Activated T-helper 1 cell treated with Interleukin-2 at 50 U/mL for 16 hours (primary cell): ENCODE data around the gene TSFM.

Experiments used
- DNase-seq: peaks from one replicate; pipeline ENCODE4 v3.0.0-alpha.2; 2020; ENCODE audit warnings: low read depth

The TSFM gene

DNA sequence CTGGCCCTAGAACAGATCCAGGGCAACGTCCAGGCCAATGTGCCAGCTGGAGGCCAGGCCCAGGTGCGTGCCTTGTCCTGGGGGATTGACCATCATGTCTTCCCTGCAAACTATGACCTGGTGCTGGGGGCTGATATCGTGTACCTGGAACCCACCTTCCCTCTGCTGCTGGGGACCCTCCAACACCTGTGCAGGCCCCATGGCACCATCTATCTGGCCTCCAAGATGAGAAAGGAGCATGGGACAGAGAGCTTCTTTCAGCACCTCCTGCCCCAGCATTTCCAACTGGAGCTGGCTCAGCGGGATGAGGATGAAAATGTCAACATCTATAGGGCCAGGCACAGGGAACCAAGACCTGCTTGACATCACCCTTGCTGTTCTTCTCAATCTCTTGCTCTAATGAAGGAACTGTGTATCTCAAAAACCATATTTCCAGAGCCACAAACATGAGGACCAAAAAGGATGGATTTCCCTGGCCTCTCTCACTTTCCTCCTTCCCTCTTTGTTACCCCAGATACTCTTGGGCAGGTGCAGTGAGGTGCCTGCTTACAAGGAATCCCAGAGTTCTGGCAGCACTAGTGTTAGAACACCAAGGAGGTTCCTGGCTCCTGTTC is 2.2 kb upstream of the TSFM start:
- no peak for DNase-seq

DNA sequence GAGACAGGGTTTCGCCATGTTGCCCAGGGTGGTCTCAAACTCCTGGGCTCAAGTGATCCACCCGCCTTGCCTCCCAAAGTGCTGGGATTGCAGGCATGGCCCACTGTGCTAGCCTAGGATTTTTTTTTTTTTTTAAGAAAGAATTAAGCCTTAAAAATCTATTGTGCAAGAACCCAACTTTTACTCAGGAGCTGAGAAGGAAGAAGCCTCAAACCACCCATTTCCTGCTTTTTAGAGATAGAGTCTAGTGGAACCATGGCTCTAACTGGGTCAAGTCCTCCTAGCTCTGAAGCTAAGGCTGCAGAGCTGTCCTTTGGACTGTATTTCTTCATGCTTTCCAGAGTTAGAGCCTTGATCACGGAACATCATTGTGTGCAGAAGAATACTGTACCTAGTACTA is 1.3 kb upstream of the TSFM start:
- DNase-seq: no peak

DNA sequence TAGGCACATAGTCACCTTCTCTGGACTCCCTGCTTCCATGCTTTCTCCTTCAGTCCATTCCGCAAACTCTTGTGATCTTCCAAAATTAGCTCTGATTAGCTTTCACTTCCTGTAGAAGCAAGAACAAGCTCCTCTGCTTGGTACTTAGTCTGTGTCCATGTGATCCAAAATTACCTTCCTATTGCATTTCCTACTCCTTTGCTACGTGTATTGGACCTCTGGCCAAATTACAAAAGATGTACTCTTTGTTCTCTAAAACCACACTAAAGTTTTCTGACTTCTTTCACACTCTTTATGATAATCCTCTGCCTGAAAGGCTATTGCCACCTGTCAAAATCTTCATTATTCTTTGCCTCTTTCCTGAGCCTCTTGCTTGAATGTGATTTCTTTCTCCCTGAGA is 786 bp upstream of the TSFM start:
- DNase-seq: no peak

DNA sequence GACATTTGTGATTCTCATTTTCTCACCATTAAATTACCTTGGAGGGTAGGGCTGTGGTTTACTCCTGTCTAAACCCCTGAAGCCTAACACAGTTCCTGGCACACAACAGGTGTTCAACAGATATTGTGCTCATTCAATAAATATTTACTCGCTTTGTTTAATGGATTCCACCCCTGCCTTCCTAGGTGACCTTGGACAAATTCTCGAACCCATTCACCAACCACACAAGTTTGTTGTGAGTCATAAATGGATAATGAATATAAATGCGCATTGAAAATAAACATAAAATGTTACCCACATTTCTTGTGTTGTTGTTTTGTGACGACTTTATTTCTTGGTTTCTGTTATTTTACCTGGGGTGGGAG is 362 bp upstream of the TSFM start:
- no peak for DNase-seq

DNA sequence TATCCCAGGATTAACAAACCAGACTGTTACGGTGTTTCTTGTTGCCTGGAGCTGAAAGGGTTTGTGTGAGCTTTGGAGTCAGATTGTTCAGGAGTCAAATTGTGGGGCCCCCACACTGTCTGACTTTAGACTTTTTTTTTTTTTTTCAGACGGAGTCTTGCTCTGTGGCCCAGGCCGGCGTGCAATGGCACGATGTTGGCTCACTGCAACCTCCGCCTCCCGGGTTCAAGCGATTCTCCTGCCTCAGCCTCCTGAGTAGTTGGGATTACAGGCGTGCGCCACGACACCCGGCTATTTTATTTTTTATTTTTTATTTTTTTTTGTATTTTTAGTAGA is 847 bp downstream of the TSFM start:
- DNase-seq: no peak

DNA sequence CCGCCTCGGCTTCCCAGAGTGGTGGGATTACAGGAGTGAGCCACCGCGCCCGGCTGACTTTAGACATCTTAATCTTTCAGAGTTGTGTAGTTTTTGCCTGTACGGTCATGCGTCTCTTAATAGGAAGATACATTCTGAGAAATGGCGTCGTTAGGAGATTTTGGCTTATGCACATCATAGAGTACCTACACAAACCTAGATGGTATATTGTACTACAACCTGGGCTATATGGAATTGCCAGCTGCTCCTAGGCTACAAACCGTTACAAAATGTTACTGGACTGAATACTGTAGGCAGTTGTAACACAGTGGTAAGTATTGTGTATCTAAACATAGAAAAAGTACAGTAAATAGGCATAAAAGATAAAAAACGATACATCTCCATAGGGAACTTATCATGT is 1.3 kb downstream of the TSFM start:
- DNase-seq: no peak

DNA sequence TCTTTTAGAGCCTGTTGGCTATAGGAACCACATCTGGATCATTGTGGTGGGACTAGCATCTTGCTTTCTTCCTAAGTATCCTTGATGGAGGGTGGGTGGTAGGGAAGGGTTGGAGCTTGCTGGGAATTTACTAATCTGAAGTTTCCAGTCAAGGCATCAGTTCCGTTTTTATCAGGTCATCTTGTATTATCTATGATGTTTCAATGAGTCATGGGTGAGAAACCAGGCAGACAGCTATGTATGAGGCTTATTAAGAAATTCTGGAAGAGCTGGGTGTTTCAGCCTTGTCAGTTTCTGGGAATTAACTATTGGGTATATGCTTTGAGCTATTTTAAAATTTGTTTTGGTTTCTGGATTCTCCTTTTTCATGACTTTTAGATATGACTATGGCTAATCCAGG is 11.3 kb downstream of the TSFM start:
- DNase-seq: no peak

DNA sequence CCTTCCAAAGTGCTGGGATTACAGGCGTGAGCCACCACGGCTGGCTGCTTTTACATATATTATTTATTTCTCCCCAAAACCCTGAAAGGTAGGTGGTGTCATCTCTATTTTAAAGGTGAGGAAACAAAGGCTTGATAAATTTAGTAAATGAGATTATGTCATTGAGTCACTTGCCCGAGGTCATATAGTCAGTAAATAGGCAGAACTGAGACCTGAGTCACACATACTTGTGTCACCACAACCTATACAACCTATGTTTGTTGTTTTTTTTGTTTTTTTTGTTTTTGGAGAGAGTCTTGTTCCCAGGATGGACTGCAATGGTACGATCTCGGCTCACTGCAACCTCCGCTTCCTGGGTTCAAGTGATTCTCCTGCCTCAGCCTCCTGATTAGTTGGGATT is 12.8 kb downstream of the TSFM start:
- no peak for DNase-seq

DNA sequence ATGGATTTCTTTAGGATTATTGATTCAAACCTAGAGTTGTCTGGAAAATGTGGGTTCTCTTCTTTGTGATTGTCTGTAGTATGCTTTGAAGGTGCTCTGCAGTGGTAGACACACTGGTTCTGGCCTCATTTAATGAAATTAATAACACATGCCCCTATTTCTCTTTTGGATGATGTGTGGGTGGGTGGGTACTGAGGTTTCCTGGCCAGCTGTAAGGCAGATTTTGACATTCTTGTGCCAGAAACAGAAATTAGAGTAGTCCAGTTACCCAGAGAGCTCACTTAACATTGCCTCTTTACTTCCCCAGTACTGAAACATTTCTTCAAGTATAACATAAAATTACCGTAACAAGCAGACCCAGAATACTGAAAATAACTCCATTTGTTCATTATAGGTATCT is 14.4 kb downstream of the TSFM start:
- DNase-seq: no peak

DNA sequence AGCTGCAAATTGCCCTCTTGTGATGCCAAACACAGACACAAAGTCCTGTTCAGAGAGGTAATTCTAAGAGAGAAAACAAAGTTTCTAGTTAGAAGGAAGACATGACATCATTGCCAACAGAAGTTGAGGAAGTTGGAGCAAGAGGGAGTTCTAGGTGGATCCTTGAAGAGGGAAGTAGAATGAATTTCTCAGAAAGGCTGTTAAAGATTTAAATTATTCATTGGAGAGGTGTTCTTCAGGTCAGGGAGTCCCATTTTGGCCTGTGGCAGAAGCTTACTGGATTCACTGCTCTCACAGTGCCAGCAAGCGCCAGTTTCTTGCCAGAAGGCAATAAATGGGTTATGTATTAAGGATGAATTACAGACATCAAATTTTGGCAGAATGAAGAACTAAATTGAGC is 15.3 kb downstream of the TSFM start:
- DNase-seq: no peak

DNA sequence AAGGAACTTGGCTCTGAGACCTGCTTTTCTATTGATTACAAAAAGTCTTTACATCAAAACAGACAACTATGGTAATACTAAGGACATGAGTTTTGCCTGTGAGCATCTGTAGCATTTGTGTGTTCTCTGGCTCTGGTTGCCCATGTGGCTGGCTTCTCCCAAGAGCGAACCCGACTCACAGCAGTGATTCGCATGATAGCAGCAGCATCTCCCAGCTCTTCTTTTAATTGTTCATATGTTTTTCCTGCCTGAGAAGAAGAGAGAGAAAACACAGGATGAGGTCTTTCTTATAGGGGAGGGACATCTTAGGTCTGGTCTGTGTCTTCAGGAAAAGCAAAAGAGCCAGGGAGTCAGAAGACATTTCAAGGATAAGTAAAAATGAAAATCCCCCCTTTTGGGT is 18.4 kb downstream of the TSFM start:
- DNase-seq: no peak

DNA sequence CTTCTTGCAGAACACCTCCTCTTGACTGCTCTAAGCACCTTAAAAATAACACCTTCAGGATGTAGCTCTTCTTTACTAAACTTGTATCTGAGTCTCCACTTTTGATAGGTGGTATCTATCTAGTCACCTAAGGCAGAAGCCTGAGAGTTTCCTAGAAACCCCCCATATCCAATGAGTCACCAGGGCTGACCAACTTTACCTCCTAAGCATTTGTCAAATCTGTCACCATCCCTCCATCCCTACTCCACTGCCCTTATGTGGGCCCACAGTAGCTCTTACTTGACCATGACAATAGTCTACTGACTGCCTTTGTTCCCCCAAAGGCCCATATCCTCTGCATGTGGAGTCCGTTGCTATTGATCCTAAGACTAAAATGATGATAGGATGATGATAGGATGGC is 20.0 kb downstream of the TSFM start:
- DNase-seq: no peak

DNA sequence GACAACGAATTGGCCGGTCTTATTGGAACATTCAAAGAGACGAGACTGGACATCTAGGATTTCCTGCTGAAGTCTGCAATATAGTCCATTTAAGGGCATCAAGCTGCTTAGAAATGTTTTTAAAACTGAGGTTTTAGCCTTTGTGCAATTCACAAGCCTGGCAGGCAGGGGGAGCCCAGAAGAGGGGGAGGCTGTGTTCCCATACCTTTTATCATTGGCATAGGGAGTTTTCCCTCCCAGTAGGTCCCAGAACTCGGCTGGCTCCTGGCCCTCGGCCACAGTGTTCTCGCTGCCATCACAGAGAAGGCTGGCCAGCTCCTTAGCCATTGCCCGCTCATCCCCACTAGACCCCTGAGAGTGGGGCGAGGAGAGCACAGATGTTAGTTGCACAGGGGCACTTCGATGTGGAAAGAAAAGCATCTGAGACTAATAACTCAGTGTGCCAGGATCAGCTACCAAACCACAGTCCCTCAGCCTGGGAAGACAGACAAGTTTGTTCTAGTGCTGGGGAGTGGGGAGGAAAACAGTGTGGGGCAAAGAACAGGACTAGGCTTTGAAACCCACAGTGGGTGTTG is 20.8 kb downstream of the TSFM start:
- peak; percentile 4 for DNase-seq

DNA sequence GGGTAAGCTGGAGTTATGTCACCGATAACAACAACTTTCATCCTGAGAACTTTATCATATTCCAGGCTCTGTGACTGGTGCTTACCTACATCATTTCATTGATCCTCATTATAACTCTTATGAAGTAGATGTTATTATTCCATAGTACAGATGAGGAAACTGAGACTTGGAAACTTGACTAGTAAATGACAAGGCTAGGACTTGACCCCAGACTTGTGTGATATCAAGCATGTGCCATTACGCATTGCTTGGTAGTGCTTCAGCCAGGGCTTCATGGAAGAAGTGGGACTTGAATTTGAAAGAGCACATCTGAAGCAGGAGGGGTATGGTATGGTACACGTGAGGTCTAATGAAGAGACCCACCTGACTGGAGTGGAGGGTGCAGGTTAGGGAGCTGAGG is 24.1 kb downstream of the TSFM start:
- DNase-seq: no peak

DNA sequence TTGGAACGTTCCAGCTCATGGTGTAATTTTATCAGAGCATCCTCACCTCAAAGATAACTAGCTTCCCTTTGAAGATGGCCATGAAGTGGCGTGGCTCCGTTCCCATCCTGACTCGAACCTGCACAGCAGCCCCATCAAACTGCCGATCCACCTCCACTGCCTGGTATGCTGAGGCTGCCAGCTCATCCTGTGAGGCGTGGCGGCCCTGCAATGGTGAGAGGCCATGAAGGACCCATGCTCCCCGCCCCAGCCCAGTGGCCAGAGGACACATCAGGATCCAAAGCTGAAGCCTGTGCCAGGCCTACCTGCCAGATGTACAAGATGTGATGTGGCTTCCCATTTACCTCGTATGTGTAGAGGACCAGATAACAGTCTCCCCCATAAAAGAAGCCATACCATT is 24.7 kb downstream of the TSFM start:
- no peak for DNase-seq

DNA sequence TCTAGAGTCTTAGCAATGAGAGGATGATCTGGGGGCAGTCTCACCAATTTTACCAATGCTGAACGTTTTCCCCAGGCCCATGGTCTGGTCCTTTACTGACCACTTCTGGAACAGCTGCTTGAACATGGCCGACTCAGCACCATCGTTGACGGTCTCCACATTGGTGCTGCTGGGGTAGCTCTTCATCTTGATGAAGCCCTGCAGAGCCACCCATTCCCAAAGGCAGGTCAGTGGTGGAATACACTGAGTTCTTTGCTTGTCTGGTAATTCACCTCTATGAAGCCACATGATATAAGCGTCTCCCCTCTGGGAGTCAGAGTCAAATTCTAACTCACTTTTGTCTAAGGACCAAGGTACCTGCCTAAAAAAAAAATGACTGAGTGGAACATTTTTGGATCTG is 25.8 kb downstream of the TSFM start:
- DNase-seq: no peak

DNA sequence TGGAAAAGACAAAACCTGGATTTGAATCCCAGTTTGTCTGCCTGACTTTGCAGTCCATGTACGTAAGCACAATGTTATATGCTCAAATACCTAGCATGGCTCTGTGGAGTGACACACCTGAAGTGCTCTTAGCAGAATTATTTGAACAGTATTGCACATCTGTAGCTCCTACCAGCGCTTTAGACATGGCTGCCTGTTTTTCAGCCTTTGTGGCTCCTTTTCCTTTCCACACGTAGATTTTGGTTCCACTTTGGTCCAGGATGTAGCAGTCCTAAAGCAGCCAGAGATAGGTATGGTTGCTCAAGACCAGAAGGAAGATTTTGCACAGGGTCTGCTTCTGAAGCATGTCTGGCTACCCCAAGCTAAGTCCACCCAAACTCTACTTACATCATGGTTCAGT is 26.8 kb downstream of the TSFM start:
- DNase-seq: no peak

DNA sequence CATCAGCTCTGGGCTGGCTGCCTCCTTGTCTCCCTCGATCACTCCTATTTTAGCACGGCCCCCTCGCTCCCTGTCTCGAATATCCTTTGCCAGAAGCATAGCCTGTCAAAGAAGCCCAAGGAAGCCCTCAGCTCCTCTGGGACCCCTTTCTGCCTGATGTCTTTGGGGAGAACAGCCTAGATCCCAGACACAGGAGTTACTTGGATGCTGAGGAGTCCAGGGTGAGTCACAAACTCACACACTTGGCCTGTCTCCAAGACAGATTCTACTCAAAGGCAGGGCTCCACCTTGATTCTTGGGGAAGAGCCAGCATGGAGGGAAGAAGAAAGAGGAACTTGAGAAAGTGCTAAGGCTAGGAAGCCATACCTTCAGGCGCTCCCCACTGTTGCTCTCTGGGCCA is 27.9 kb downstream of the TSFM start:
- DNase-seq: no peak

DNA sequence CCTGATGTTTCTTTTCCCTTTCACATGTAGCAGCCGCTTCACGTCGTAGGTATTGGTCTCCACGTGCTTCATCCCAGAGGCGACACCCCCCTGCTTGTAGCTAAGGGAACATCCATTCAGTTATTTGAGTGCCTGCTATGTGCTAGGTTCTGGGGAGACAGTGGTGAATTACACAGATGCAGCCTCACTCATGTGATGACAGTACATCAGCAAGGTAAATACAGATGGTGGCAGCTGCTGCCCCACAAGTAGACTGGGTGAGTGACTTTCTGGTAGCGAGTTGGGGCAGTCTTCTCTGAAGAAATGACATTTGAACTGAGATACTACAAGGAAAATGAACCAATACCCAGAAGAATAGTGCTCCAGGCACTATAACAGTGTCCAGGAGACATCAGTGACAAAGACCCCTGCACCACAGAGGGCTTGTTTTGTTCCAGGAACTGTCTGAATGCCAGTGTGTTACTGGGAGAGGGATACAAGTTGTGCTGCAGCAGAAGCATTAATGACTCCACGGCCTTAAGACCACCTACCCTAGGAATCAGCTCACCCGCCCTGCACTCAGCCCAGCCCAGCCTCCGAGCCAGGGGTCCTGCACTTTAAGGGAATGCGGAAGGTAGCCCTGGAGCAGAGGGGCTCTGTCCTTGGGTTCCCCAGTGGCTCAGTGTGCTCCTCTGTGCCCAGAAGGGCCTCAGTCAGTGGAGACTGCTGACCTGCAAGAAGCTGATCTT is 28.6 kb downstream of the TSFM start:
- DNase-seq: no peak

DNA sequence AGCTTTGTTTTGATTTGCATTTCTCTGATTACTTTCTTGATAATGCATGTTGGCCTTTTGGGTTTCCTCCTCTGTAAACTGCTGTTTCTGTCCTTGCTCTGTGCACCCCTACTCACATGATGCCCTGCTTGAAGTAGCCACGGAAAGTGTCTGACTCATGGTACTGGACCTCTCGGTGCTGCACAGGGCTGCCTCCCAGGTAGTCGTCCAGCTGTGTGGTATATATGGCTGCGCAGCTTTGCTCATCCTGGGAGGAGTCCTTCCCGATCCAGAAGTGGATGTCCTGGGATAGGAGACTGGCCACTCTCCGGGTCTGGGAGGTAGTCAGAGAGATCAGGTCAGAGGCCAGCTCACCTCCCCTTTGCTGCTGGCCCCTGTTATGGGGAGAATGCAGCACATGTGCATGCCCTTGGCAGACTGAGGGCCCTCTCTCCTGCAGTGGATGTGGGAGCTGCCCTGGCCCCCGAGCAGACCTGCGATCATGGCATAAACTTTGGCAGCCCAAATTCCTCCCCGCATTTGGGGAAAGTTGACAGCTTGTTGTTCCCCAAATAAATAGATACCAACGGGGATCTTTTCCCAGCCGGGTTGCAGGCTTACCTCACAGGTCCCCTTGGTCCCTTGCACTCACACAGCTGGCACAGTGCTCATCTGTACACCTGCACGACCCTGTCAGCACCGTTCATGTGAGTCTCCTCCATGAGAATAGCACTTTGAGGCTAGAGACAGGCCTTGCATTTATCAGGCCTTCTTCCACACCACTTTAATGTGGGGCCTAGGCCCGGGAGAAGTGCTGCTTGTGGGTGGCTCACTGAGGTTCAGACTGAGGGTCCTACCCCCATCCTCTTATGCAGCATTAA is 30.8 kb downstream of the TSFM start:
- DNase-seq: no peak

DNA sequence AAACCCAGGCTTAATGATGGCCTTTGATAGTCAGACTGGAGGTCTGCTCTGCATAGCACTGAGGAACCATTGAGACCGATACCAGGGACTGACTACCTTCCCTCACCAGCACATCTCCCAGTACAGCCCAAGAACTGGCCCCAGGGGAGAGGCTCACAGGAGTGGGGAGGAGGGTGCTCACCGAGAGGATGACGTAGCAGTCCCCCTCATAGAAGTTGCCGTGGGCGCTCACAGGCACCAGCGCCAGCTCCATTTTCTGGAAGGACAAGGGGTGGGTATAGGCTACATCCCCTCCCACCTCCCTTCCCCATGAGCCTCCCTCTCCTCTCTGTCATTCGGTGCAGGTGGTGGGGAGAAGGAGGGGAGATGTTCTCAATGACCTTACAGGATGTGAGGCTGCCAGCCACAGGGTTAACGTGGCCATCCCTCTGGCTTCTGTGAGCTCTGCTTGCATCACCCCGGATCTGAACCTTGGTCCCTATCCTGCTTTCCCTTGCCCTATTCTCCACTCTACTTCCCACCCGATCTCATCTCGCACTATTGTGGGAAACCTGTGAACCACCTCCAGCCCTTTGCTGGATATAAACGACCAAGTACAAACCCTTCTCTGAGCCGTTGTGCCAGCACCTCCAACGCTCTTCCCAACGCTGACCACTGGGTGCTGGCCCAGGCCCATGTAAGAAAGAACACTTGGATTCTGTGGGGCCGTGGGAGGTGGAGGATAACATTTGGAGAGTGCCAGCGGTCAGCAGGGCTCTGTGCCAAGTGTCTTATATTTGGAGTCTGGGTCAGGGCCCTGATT is 31.6 kb downstream of the TSFM start:
- DNase-seq: no peak
